Thoracic aorta (tissue), 2 donors: ENCODE measurements around the gene KCNQ4. TPM values are rescaled to one million over a fixed set of nuclear protein-coding genes. Genes with fewer than 3 reads are reported as not detected.

Source experiments
- ATAC-seq: fragments of 150-250 bp; one replicate; pipeline ENCODE4 v1.8.0; 2017; ENCODE audit warnings: low read depth; ENCODE audit not compliant: insufficient number of reproducible peaks, low FRiP score
- DNase-seq: peaks from one replicate; pipeline ENCODE4 v3.0.0-alpha.2; 2020; ENCODE audit warnings: low spot score
- H3K27ac ChIP-seq, 2 donors: fragments of 200-600 bp; sonication (generic); 1 replicate in 1 of 2; 2 replicates in 1 of 2; pipeline ENCODE4 v1.5.1; 2016; ENCODE audit warnings: mild to moderate bottlenecking in 2 of 2, moderate library complexity in 2 of 2
- H3K27me3 ChIP-seq: fragments of 200-600 bp; sonication (generic); replicated peaks from 2 replicates; pipeline ENCODE4 v1.6.0; 2016; ENCODE audit warnings: mild to moderate bottlenecking; ENCODE audit not compliant: insufficient read depth
- H3K36me3 ChIP-seq: fragments of 200-600 bp; sonication (generic); one replicate; pipeline ENCODE4 v1.5.1; 2016
- H3K4me1 ChIP-seq, 2 donors: fragments of 200-600 bp; sonication (generic); 1 replicate in 1 of 2; 2 replicates in 1 of 2; pipeline versions ENCODE4 v1.5.1 to v1.6.0; 2016; ENCODE audit warnings: low read depth in 2 of 2, mild to moderate bottlenecking in 1 of 2; ENCODE audit not compliant: control insufficient read depth in 1 of 2
- H3K4me3 ChIP-seq: fragments of 200-600 bp; sonication (generic); 2 replicates; pipeline ENCODE4 v1.5.1; 2016; ENCODE audit warnings: mild to moderate bottlenecking
- H3K9me3 ChIP-seq: fragments of 200-600 bp; sonication (generic); 2 replicates; pipeline ENCODE4 v1.5.1; 2016
- CTCF ChIP-seq: fragments of 200-600 bp; sonication (generic); IDR thresholded peaks from one replicate; pipeline ENCODE4 v1.5.1; 2019; ENCODE audit warnings: antibody characterized with exemption
- total RNA-seq, 2 donors: library from RNA; depleted of rRNA; stranded (reverse); fragments of >200 nt; gene quantifications; one replicate each; pipeline versions ENCODE4 v1.1.0 to v1.2.3, GENCODE V29; 2016

KCNQ4 gene
- total RNA-seq, 2 donors from 2014 or later, result 5.7 to 11.5 TPM

- no peak overlapping the region for H3K27ac ChIP-seq
- no peaks in the 10 kb centered on the region for H3K4me1 ChIP-seq
- ATAC-seq, result no peak
- no peak for TF ChIP-seq CTCF
- H3K9me3 ChIP-seq, result no peaks in the 10 kb centered on the region
- H3K36me3 ChIP-seq, result peaks cover 18% of the 10 kb centered on the region
- no peak overlapping the region for H3K4me3 ChIP-seq
- H3K27me3 ChIP-seq, result no peaks in the 10 kb centered on the region
- DNase-seq, result no peak
Measured at GRCh38 chr1:40836283-40836682, 52.7 kb downstream of the KCNQ4 start.

DNA sequence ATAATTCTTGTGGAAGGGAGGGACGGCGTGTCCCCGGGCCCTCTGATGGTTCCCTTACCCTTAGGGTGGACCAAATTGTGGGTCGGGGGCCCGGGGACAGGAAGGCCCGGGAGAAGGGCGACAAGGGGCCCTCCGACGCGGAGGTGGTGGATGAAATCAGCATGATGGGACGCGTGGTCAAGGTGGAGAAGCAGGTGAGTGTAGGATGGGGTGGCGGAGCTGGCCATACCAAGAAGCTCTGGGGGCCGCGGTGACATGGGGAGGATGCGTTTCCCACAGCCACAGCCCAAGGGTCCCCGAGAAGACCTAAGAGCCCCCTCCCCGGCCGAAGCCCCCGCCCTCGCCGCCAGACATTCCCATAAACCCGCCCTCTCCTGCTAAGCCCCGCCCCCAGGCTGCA, 54.0 kb downstream of the KCNQ4 start:
- H3K27me3 ChIP-seq, result no peaks in the 10 kb centered on the region
- ATAC-seq (no peak), DNase-seq (no peak)
- peaks cover 18% of the 10 kb centered on the region for H3K36me3 ChIP-seq
- no peaks in the 10 kb centered on the region for H3K4me1 ChIP-seq
- H3K4me3 ChIP-seq, result no peak overlapping the region
- no peak for TF ChIP-seq CTCF
- H3K9me3 ChIP-seq, result no peaks in the 10 kb centered on the region
- H3K27ac ChIP-seq, result no peak overlapping the region

DNA sequence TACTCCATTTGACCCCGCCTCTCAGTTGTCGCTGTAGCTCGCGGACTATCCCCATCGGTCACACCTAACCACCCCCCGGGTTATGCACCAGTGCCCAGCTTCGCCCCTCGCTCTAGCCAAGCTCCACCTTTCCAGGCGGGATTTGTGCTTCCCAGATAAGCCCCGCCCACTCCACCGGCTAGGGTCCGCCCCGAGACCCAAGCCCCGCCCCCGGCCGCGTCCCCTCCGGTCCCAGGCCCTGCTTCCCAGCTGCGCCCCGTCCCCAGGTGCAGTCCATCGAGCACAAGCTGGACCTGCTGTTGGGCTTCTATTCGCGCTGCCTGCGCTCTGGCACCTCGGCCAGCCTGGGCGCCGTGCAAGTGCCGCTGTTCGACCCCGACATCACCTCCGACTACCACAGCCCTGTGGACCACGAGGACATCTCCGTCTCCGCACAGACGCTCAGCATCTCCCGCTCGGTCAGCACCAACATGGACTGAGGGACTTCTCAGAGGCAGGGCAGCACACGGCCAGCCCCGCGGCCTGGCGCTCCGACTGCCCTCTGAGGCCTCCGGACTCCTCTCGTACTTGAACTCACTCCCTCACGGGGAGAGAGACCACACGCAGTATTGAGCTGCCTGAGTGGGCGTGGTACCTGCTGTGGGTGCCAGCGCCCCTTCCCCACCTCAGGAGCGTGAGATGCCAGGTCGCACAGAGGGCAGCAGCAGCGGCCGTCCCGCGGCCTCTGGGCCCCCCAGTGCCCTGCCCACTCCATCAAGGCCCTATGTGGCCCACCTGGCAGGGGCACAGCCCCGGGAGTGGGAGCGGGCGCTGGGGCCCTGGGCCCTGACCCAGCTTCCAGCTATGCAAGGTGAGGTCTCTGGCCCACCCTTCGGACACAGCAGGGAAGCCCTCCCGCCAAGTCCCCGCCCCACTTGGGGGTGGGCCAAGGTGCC, 54.7 kb downstream of the KCNQ4 start:
- H3K9me3 ChIP-seq, result no peaks in the 10 kb centered on the region
- H3K27ac ChIP-seq, result no peak overlapping the region
- DNase-seq, result no peak
- no peaks in the 10 kb centered on the region for H3K27me3 ChIP-seq
- H3K4me3 ChIP-seq, result no peak overlapping the region
- no peak for TF ChIP-seq CTCF
- H3K36me3 ChIP-seq, result peaks cover 18% of the 10 kb centered on the region
- ATAC-seq, result no peak
- no peaks in the 10 kb centered on the region for H3K4me1 ChIP-seq

GRCh38 chr1:40838980-40839942, 55.7 kb downstream of the KCNQ4 start:
- no peak for TF ChIP-seq CTCF
- Histone ChIP-seq H3K27me3 (no peaks in the 10 kb centered on the region), H3K4me3 (no peak overlapping the region), H3K9me3 (no peaks in the 10 kb centered on the region), H3K36me3 (peaks cover 10% of the 10 kb centered on the region), H3K4me1 (no peaks in the 10 kb centered on the region), H3K27ac (no peak overlapping the region)
- DNase-seq, result no peak
- ATAC-seq, result no peak

DNA sequence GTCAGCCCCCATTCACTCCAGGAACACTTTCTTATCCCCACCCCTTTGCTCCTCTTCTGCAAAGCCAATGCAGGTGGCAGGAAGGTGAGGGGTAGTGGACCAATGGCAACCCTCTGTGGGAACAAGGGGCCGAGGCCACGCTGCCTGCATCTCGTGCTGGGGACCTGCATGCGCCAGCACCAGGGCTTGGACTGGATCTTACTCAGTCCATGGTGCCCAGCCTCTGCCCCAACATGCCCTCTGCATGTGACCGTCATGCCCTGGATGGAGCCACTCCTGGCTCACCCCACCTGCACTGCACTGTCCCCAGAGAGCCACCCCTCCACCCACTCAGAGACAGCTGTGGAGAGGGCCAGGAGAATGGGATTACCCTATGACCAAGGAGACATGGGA, 56.4 kb downstream of the KCNQ4 start:
- no peak for DNase-seq
- no peak for ATAC-seq

More for the DNA sequence above, 56.4 kb downstream of the KCNQ4 start:
- H3K27me3 ChIP-seq, result no peaks in the 10 kb centered on the region
- peaks cover 0 to 4% of the 10 kb centered on the region in 2 donors for H3K4me1 ChIP-seq
- H3K27ac ChIP-seq, result no peak overlapping the region
- TF ChIP-seq CTCF, result no peak
- H3K9me3 ChIP-seq, result no peaks in the 10 kb centered on the region
- H3K36me3 ChIP-seq, result peaks cover 6% of the 10 kb centered on the region
- no peak overlapping the region for H3K4me3 ChIP-seq
